ENCODE measurements around the gene PPP1R3F.

Gene PPP1R3F

GRCh38 chrX:49269767-49270248, at the start of gene PPP1R3F:
PPP1R3F (plus strand) TSS chrX:49269793; CDS start chrX:49269870, 77 bp downstream.
- Histone ChIP-seq H3K4me3 (peak within 1 kb of the TSS; percentile 81), H3K27ac (peak within 1 kb of the TSS; percentile 97), H3K36me3 (ENCODE audit: insufficient read depth, low read length) (no peaks in the 10 kb centered on the region), H3K9me3 (ENCODE audit: low read depth, low read length) (no peaks in the 10 kb centered on the region), H3K9ac (ENCODE audit: insufficient read length) (peak within 1 kb of the TSS; percentile 89)
- no peak for TF ChIP-seq FOXP2 (optimal IDR thresholded peaks at IDR 0.05; ENCODE audit: control extremely low read depth, extremely low read length, insufficient read depth)
- TF ChIP-seq POLR2AphosphoS5 (IDR thresholded peaks at IDR 0.05; ENCODE audit: borderline replicate concordance, low read depth, low read length) = no peak
- no peak for TF ChIP-seq EZH2 (IDR thresholded peaks at IDR 0.05)
- DNase-seq (ENCODE audit: low read depth, low spot score) = no peak

- Histone ChIP-seq H3K27ac (no peak overlapping the region), H3K4me3 (no peak overlapping the region), H3K9me3 (ENCODE audit: low read depth, low read length) (no peaks in the 10 kb centered on the region), H3K9ac (ENCODE audit: insufficient read length) (no peak overlapping the region), H3K36me3 (ENCODE audit: insufficient read depth, low read length) (no peaks in the 10 kb centered on the region)
- no peak for TF ChIP-seq EZH2 (IDR thresholded peaks at IDR 0.05)
- no peak for TF ChIP-seq FOXP2 (optimal IDR thresholded peaks at IDR 0.05; ENCODE audit: control extremely low read depth, extremely low read length, insufficient read depth)
- TF ChIP-seq POLR2AphosphoS5 (IDR thresholded peaks at IDR 0.05; ENCODE audit: borderline replicate concordance, low read depth, low read length) = no peak
- DNase-seq (ENCODE audit: low read depth, low spot score) = no peak
Observed at GRCh38 chrX:49220100-49220499, 49.5 kb upstream of the PPP1R3F start.

GRCh38 chrX:49221868-49222267, 47.7 kb upstream of the PPP1R3F start:
- H3K4me3 ChIP-seq = no peak overlapping the region
- no peak for DNase-seq (ENCODE audit: low read depth, low spot score)
- no peaks in the 10 kb centered on the region for H3K36me3 ChIP-seq (ENCODE audit: insufficient read depth, low read length)
- no peak overlapping the region for H3K9ac ChIP-seq (ENCODE audit: insufficient read length)
- no peak overlapping the region for H3K27ac ChIP-seq
- TF ChIP-seq FOXP2 (optimal IDR thresholded peaks at IDR 0.05; ENCODE audit: control extremely low read depth, extremely low read length, insufficient read depth) = no peak
- no peak for TF ChIP-seq POLR2AphosphoS5 (IDR thresholded peaks at IDR 0.05; ENCODE audit: borderline replicate concordance, low read depth, low read length)
- no peak for TF ChIP-seq EZH2 (IDR thresholded peaks at IDR 0.05)
- no peaks in the 10 kb centered on the region for H3K9me3 ChIP-seq (ENCODE audit: low read depth, low read length)

- Histone ChIP-seq H3K9ac (ENCODE audit: insufficient read length) (no peak overlapping the region), H3K36me3 (ENCODE audit: insufficient read depth, low read length) (no peaks in the 10 kb centered on the region), H3K9me3 (ENCODE audit: low read depth, low read length) (no peaks in the 10 kb centered on the region), H3K4me3 (no peak overlapping the region), H3K27ac (no peak overlapping the region)
- TF ChIP-seq EZH2 (IDR thresholded peaks at IDR 0.05) (no peak), POLR2AphosphoS5 (IDR thresholded peaks at IDR 0.05; ENCODE audit: borderline replicate concordance, low read depth, low read length) (no peak), FOXP2 (optimal IDR thresholded peaks at IDR 0.05; ENCODE audit: control extremely low read depth, extremely low read length, insufficient read depth) (no peak)
- DNase-seq (ENCODE audit: low read depth, low spot score) = no peak
Observed at GRCh38 chrX:49225858-49226257, 43.7 kb upstream of the PPP1R3F start.

GRCh38 chrX:49226946-49227345, 42.6 kb upstream of the PPP1R3F start:
- Histone ChIP-seq H3K36me3 (ENCODE audit: insufficient read depth, low read length) (no peaks in the 10 kb centered on the region), H3K4me3 (no peak overlapping the region), H3K27ac (no peak overlapping the region), H3K9me3 (ENCODE audit: low read depth, low read length) (no peaks in the 10 kb centered on the region), H3K9ac (ENCODE audit: insufficient read length) (no peak overlapping the region)
- no peak for DNase-seq (ENCODE audit: low read depth, low spot score)
- TF ChIP-seq FOXP2 (optimal IDR thresholded peaks at IDR 0.05; ENCODE audit: control extremely low read depth, extremely low read length, insufficient read depth) (no peak), EZH2 (IDR thresholded peaks at IDR 0.05) (no peak), POLR2AphosphoS5 (IDR thresholded peaks at IDR 0.05; ENCODE audit: borderline replicate concordance, low read depth, low read length) (no peak)

GRCh38 chrX:49227726-49228125, 41.9 kb upstream of the PPP1R3F start:
- DNase-seq (ENCODE audit: low read depth, low spot score) = no peak
- Histone ChIP-seq H3K4me3 (no peak overlapping the region), H3K9ac (ENCODE audit: insufficient read length) (no peak overlapping the region)

GRCh38 chrX:49228185-49228584, 41.4 kb upstream of the PPP1R3F start:
- H3K36me3 ChIP-seq (ENCODE audit: insufficient read depth, low read length) = no peaks in the 10 kb centered on the region
- no peak overlapping the region for H3K27ac ChIP-seq
- TF ChIP-seq POLR2AphosphoS5 (IDR thresholded peaks at IDR 0.05; ENCODE audit: borderline replicate concordance, low read depth, low read length) (no peak), FOXP2 (optimal IDR thresholded peaks at IDR 0.05; ENCODE audit: control extremely low read depth, extremely low read length, insufficient read depth) (no peak), EZH2 (IDR thresholded peaks at IDR 0.05) (no peak)
- H3K9ac ChIP-seq (ENCODE audit: insufficient read length) = no peak overlapping the region
- H3K9me3 ChIP-seq (ENCODE audit: low read depth, low read length) = no peaks in the 10 kb centered on the region
- DNase-seq (ENCODE audit: low read depth, low spot score) = no peak
- no peak overlapping the region for H3K4me3 ChIP-seq

More at GRCh38 chrX:49227726-49228125, 41.9 kb upstream of the PPP1R3F start:
- Histone ChIP-seq H3K27ac (no peak overlapping the region), H3K9me3 (ENCODE audit: low read depth, low read length) (no peaks in the 10 kb centered on the region), H3K36me3 (ENCODE audit: insufficient read depth, low read length) (no peaks in the 10 kb centered on the region)
- no peak for TF ChIP-seq EZH2 (IDR thresholded peaks at IDR 0.05)
- TF ChIP-seq FOXP2 (optimal IDR thresholded peaks at IDR 0.05; ENCODE audit: control extremely low read depth, extremely low read length, insufficient read depth) = no peak
- no peak for TF ChIP-seq POLR2AphosphoS5 (IDR thresholded peaks at IDR 0.05; ENCODE audit: borderline replicate concordance, low read depth, low read length)

- H3K9me3 ChIP-seq (ENCODE audit: low read depth, low read length) = no peaks in the 10 kb centered on the region
- TF ChIP-seq EZH2 (IDR thresholded peaks at IDR 0.05) (no peak), POLR2AphosphoS5 (IDR thresholded peaks at IDR 0.05; ENCODE audit: borderline replicate concordance, low read depth, low read length) (no peak)
- no peak overlapping the region for H3K9ac ChIP-seq (ENCODE audit: insufficient read length)
- DNase-seq (ENCODE audit: low read depth, low spot score) = no peak
- H3K36me3 ChIP-seq (ENCODE audit: insufficient read depth, low read length) = no peaks in the 10 kb centered on the region
- H3K4me3 ChIP-seq = no peak overlapping the region
- no peak overlapping the region for H3K27ac ChIP-seq
Observed at GRCh38 chrX:49230500-49231232, 38.9 kb upstream of the PPP1R3F start.

All from SK-N-MC (cell line).